ENCODE measurements around the gene HSPA5.

HSPA5 gene

GRCh38 chr9:125189011-125189360 lies 52.2 kb downstream of the HSPA5 start:
- H3K27me3 ChIP-seq: no peaks in the 10 kb centered on the region
- H3K9me3 ChIP-seq: no peaks in the 10 kb centered on the region
- H3K4me1 ChIP-seq: no peaks in the 10 kb centered on the region
- peak overlapping the region; percentile 89 for H3K4me3 ChIP-seq (ENCODE audit: low read depth, low read length)
- peak; percentile 35 for DNase-seq
- 0 out of 2 replicates have a peak, but pooled peaks cover 4% of the 10 kb centered on the region for H3K36me3 ChIP-seq
- no peak for TF ChIP-seq CTCF (IDR thresholded peaks at IDR 0.05; ENCODE audit: low read depth, low read length)
